HS-27A (cell line): ENCODE results near the gene GPT2.
"Not testable (repeated sequence)": the region's sequence is repeated elsewhere in the genome, so short reads cannot be mapped to it uniquely, and the experiment has no call there.

Experiments
- DNase-seq: peaks from one replicate; pipeline ENCODE4 v3.0.0-alpha.2; 2012; ENCODE audit warnings: low read depth, missing footprints

GPT2 gene

GRCh38 chr16:46862555-46863447 is 21.4 kb upstream of the GPT2 start:
- DNase-seq, result no peak

GRCh38 chr16:46866286-46866685 is 17.9 kb upstream of the GPT2 start:
- no peak for DNase-seq

GRCh38 chr16:46867486-46867885 is 16.7 kb upstream of the GPT2 start:
- DNase-seq, result not testable (repeated sequence)

- not testable (repeated sequence) for DNase-seq
These were observed 15.3 kb upstream of the GPT2 start for GRCh38 chr16:46868891-46869290.

GRCh38 chr16:46871597-46871996 is 12.6 kb upstream of the GPT2 start:
- no peak for DNase-seq

- no peak for DNase-seq
These were observed 11.0 kb upstream of the GPT2 start for GRCh38 chr16:46873201-46873600.

GRCh38 chr16:46875243-46875642 is 8.9 kb upstream of the GPT2 start:
- DNase-seq, result no peak

GRCh38 chr16:46882304-46882939 is 1.7 kb upstream of the GPT2 start:
- no peak for DNase-seq

- no peak for DNase-seq
These were observed 1.2 kb upstream of the GPT2 start for GRCh38 chr16:46882940-46883307.

GRCh38 chr16:46883353-46883689 is 841 bp upstream of the GPT2 start:
- DNase-seq, result no peak

GRCh38 chr16:46884513-46885293 is 541 bp downstream of the GPT2 start:
- no peak for DNase-seq

- no peak for DNase-seq
These were observed 2.0 kb downstream of the GPT2 start for GRCh38 chr16:46885960-46886763.

GRCh38 chr16:46886764-46887523 is 2.8 kb downstream of the GPT2 start:
- no peak for DNase-seq

GRCh38 chr16:46887524-46887854 is 3.3 kb downstream of the GPT2 start:
- DNase-seq, result no peak

GRCh38 chr16:46889245-46889941 is 5.2 kb downstream of the GPT2 start:
- DNase-seq, result no peak

- DNase-seq, result no peak
These were observed 5.8 kb downstream of the GPT2 start for GRCh38 chr16:46889942-46890300.

- no peak for DNase-seq
These were observed 7.7 kb downstream of the GPT2 start for GRCh38 chr16:46891910-46892309.

GRCh38 chr16:46894036-46894672 is 10.0 kb downstream of the GPT2 start:
- no peak for DNase-seq

- no peak for DNase-seq
These were observed 11.5 kb downstream of the GPT2 start for GRCh38 chr16:46895399-46896313.
